Activated CD8-positive, alpha-beta memory T cell treated with anti-CD3 and anti-CD28 coated beads, Interleukin-2, amount 10 ng/mL, durations not matched to agents 7 days and 5 days (primary cell): ENCODE measurements around the gene VSIR. TPM values are rescaled to one million over a fixed set of nuclear protein-coding genes. Genes with fewer than 3 reads are reported as not detected.

Experiments
- ATAC-seq: fragments of 150-1000 bp; cut with Tn5 transposase; one replicate; pipeline ENCODE4 v1.10.0; 2021; ENCODE audit warnings: moderate library complexity
- CTCF ChIA-PET: fragments of 350-600 bp; sonication (Branson Sonifier 250); formaldehyde crosslinking; loops from one replicate; lab custom pipeline; 2021; ENCODE audit warnings: antibody characterized with exemption; lab: Charles Lee
- DNase-seq: peaks from one replicate; pipeline ENCODE4 v3.0.0-alpha.2; 2020
- H3K27ac Mint-ChIP-seq: one replicate; pipeline ENCODE4 v1.8.0; 2021; ENCODE audit warnings: mild to moderate bottlenecking, mixed read lengths
- H3K27me3 Mint-ChIP-seq: one replicate; pipeline ENCODE4 v1.8.0; 2021; ENCODE audit warnings: mixed read lengths
- H3K36me3 Mint-ChIP-seq: one replicate; pipeline ENCODE4 v1.8.0; 2021; ENCODE audit warnings: mild to moderate bottlenecking, mixed read lengths
- H3K4me1 Mint-ChIP-seq: one replicate; pipeline ENCODE4 v1.8.0; 2021; ENCODE audit warnings: mixed read lengths
- H3K4me3 Mint-ChIP-seq: one replicate; pipeline ENCODE4 v1.8.0; 2021; ENCODE audit warnings: mild to moderate bottlenecking, moderate library complexity, mixed read lengths
- H3K9me3 Mint-ChIP-seq: one replicate; pipeline ENCODE4 v1.8.0; 2022; ENCODE audit warnings: low read depth, mixed read lengths
- total RNA-seq, 2 experiments: library from RNA; stranded (reverse); gene quantifications; one replicate each; pipeline ENCODE4 v1.2.3, GENCODE V29; 2021

VSIR gene
- total RNA-seq, 2 experiments from 2014 or later = 37.8 to 68.4 TPM

- H3K36me3 Mint-ChIP-seq = no peaks in the 10 kb centered on the region
- CTCF ChIA-PET = interaction anchor here (1.2 to 5.0 kb wide), 11 partner anchors 10 to 70 kb away, joined by 3 to 40 read pairs (median 10); partner anchors contain the start of gene VSIR
- peak; percentile 45 for ATAC-seq
- peaks cover 78% of the 10 kb centered on the region for H3K4me1 Mint-ChIP-seq
- peak overlapping the region; percentile 78 for H3K27ac Mint-ChIP-seq
- H3K27me3 Mint-ChIP-seq = no peaks in the 10 kb centered on the region
- no peaks in the 10 kb centered on the region for H3K9me3 Mint-ChIP-seq
- peak; percentile 70 for DNase-seq
- peak overlapping the region; percentile 4 for H3K4me3 Mint-ChIP-seq
Measured at GRCh38 chr10:71742301-71743088, 30.8 kb downstream of the VSIR start.

DNA sequence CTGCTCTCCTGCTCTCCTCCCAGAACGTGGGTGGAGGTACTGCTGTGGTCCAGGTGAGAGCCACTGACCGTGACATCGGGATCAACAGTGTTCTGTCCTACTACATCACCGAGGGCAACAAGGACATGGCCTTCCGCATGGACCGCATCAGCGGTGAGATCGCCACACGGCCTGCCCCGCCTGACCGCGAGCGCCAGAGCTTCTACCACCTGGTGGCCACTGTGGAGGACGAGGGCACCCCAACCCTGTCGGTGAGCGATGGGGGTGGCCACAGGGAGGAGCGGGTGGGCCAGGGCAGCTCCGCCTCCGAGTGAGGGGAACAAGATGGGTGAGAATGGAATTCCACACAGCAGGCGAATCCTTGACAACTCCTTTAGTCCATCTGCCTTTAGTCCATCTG is 31.6 kb downstream of the VSIR start:
- H3K27me3 Mint-ChIP-seq = no peaks in the 10 kb centered on the region
- CTCF ChIA-PET = interaction anchor here (0.9 to 5.0 kb wide), 12 partner anchors 10 to 72 kb away, joined by 3 to 40 read pairs (median 9); partner anchors contain the start of gene VSIR
- no peaks in the 10 kb centered on the region for H3K9me3 Mint-ChIP-seq
- no peaks in the 10 kb centered on the region for H3K36me3 Mint-ChIP-seq
- peaks cover 78% of the 10 kb centered on the region for H3K4me1 Mint-ChIP-seq
- no peak for ATAC-seq
- H3K27ac Mint-ChIP-seq = peak overlapping the region; percentile 78
- no peak for DNase-seq
- no peak overlapping the region for H3K4me3 Mint-ChIP-seq

- Mint-ChIP-seq H3K36me3 (no peaks in the 10 kb centered on the region), H3K27ac (peak overlapping the region; percentile 44), H3K4me1 (peaks cover 78% of the 10 kb centered on the region), H3K9me3 (no peaks in the 10 kb centered on the region), H3K4me3 (no peak overlapping the region), H3K27me3 (no peaks in the 10 kb centered on the region)
- ATAC-seq (no peak), DNase-seq (no peak)
- CTCF ChIA-PET = interaction anchor here (0.8 to 5.0 kb wide), 11 partner anchors 8 to 73 kb away, joined by 3 to 40 read pairs (median 10); partner anchors contain the start of gene VSIR
Measured at GRCh38 chr10:71741029-71741428, 32.3 kb downstream of the VSIR start.

DNA sequence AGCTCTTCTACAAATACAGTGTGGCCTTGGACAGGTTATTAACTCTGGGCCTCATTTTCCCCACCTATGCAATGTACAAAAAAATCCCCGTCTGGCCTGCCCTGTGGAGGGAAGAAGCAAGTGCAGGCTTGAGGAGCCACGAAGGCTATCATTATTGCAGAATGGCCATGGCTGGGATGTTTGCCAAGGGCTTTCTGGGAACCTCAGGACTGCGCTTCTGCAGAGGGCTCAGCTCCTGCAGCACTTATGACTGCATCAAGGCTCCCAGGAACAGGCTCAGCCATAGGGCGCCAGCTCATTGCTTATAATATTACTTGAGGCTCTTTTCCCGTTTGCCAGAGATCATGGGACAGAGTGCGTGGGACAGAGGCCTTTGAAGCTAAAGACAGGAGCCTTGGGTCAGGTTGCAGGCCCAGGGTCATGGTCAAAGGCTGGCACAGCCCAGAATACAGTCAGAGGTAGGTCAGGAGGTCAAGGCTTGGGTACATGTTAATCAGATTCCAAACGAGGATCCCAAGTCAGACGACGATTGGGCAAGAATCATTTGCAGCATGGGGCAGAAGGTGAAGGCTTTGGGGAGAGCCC is 33.2 kb downstream of the VSIR start:
- DNase-seq = no peak
- H3K4me3 Mint-ChIP-seq = no peak overlapping the region

GRCh38 chr10:71739358-71739900 is 33.9 kb downstream of the VSIR start:
- DNase-seq (no peak), ATAC-seq (no peak)
- CTCF ChIA-PET = interaction anchor here (0.8 to 5.0 kb wide), 4 partner anchors 8 to 15 kb away, joined by 3 to 40 read pairs (median 32); no protein-coding TSS in a partner anchor
- H3K4me3 Mint-ChIP-seq = no peak overlapping the region
- peaks cover 82% of the 10 kb centered on the region for H3K4me1 Mint-ChIP-seq
- no peaks in the 10 kb centered on the region for H3K9me3 Mint-ChIP-seq
- H3K27ac Mint-ChIP-seq = no peak overlapping the region
- H3K36me3 Mint-ChIP-seq = no peaks in the 10 kb centered on the region
- H3K27me3 Mint-ChIP-seq = no peaks in the 10 kb centered on the region

More for the DNA sequence above, 33.2 kb downstream of the VSIR start:
- CTCF ChIA-PET = interaction anchor here (0.8 to 5.0 kb wide), 5 partner anchors 9 to 32 kb away, joined by 3 to 40 read pairs (median 35); partner anchors contain the start of gene VSIR
- Mint-ChIP-seq H3K4me1 (peaks cover 79% of the 10 kb centered on the region), H3K36me3 (no peaks in the 10 kb centered on the region), H3K27me3 (no peaks in the 10 kb centered on the region), H3K9me3 (no peaks in the 10 kb centered on the region), H3K27ac (peak overlapping the region; percentile 4)
- no peak for ATAC-seq

DNA sequence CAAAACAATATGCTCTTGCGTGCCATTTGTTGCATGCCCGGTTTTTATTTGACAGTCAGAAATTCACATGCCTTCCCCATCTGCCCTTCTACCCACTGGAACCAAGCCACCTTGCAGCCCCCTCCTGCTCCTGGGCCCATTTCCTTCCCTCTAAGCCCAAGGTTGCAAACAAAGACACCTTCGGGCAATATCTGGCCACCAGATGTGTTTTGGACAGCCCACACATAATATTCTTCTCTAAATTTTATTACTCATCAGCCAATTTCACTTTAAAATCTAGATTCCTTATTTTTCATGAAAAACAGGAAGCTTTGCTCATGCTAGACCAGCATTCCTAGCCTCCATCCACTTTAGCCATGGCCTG is 35.5 kb downstream of the VSIR start:
- Mint-ChIP-seq H3K27me3 (no peaks in the 10 kb centered on the region), H3K4me1 (peaks cover 78% of the 10 kb centered on the region), H3K36me3 (no peaks in the 10 kb centered on the region), H3K27ac (no peak overlapping the region), H3K4me3 (no peak overlapping the region), H3K9me3 (no peaks in the 10 kb centered on the region)
- ATAC-seq = no peak
- CTCF ChIA-PET = interaction anchor here (1.4 to 4.8 kb wide), 4 partner anchors 11 to 36 kb away, joined by 4 to 27 read pairs (median 10); partner anchors contain the start of gene VSIR
- DNase-seq = no peak

DNA sequence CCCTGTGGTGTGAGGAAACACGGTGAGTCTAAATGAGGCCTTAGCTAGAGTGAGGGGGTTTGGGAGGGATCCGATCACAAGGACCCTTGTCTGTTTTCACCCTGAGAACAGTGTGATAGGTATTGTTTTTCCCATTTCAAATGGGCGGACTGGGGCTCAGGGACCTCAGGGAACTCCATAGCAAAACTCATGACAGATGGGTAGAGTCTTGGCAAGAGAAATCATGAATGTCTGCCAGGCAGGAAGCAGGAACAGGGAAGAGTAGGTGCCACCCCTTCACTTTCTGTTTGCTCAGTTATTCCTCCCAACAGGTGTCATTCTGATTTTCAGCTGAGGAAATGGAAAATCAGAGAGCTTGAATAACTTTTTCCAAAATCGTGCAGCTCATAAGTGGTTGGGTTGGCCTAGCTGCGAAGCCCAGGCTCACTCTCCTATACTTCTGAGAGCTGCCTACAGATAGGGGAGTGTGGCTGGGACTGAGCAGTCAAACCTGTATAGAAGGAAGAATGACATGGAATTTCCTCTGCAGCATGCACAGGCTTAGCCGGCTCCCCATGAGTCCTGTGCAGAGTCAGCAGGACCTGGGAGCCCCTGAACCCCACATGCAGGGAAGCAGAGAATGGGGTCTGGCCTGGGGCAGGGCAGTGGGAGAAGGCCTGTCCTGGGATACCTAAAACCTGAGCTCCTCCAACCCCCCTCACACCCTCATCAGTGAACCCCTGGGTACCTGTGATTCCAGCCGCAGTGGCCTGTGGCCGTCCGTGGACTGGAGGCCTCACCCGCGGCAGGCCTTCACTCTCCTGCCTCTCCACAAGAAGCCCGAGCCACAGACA is 36.1 kb downstream of the VSIR start:
- Mint-ChIP-seq H3K27ac (peak overlapping the region; percentile 84), H3K9me3 (no peaks in the 10 kb centered on the region), H3K4me3 (no peak overlapping the region), H3K4me1 (peaks cover 78% of the 10 kb centered on the region), H3K27me3 (no peaks in the 10 kb centered on the region), H3K36me3 (no peaks in the 10 kb centered on the region)
- ATAC-seq (no peak), DNase-seq (no peak)
- CTCF ChIA-PET = interaction anchor here (1.1 to 4.8 kb wide), 5 partner anchors 11 to 36 kb away, joined by 4 to 27 read pairs (median 7); partner anchors contain the start of gene VSIR

DNA sequence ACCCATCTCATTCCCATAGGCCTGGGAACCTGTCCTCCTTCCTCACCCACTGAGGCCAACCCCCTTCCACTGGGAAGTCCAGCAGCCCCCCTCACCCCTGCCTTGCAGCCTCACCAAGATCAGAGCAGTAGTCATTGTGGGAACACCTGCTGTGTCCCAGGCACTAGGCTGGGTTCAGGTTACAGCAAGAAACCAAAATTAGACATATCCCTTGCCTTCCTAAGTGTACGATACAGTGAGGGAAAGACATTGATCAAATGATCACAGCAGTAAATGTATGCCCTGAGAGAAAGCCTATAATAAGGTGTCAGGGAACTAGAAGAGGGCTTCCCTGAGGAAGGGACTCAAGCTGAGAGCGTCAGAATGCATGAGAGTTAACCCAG is 36.8 kb downstream of the VSIR start:
- Mint-ChIP-seq H3K4me3 (no peak overlapping the region), H3K9me3 (no peaks in the 10 kb centered on the region), H3K27me3 (no peaks in the 10 kb centered on the region), H3K27ac (peak overlapping the region; percentile 84), H3K4me1 (peaks cover 78% of the 10 kb centered on the region), H3K36me3 (no peaks in the 10 kb centered on the region)
- CTCF ChIA-PET = interaction anchor here (1.1 to 4.8 kb wide), 5 partner anchors 10 to 36 kb away, joined by 5 to 27 read pairs (median 9); partner anchors contain the start of gene VSIR
- peak; percentile 14 for ATAC-seq
- no peak for DNase-seq

GRCh38 chr10:71735709-71736569 is 37.4 kb downstream of the VSIR start:
- H3K4me3 Mint-ChIP-seq = peak overlapping the region; percentile 21
- no peaks in the 10 kb centered on the region for H3K9me3 Mint-ChIP-seq
- peaks cover 78% of the 10 kb centered on the region for H3K4me1 Mint-ChIP-seq
- H3K27ac Mint-ChIP-seq = peak overlapping the region; percentile 84
- ATAC-seq (peak; percentile 78), DNase-seq (peak; percentile 79)
- CTCF ChIA-PET = interaction anchor here (0.5 to 4.8 kb wide), 7 partner anchors 10 to 163 kb away, joined by 4 to 27 read pairs (median 5); partner anchors contain the start of gene VSIR
- no peaks in the 10 kb centered on the region for H3K27me3 Mint-ChIP-seq
- H3K36me3 Mint-ChIP-seq = no peaks in the 10 kb centered on the region

GRCh38 chr10:71734797-71735196 is 38.5 kb downstream of the VSIR start:
- CTCF ChIA-PET = interaction anchor here (0.6 to 4.8 kb wide), 4 partner anchors 8 to 1564 kb away, joined by 3 to 27 read pairs (median 6); partner anchors contain the start of gene VSIR
- ATAC-seq = no peak
- H3K36me3 Mint-ChIP-seq = no peaks in the 10 kb centered on the region
- peaks cover 78% of the 10 kb centered on the region for H3K4me1 Mint-ChIP-seq
- no peak overlapping the region for H3K4me3 Mint-ChIP-seq
- H3K27ac Mint-ChIP-seq = peak overlapping the region; percentile 84
- H3K27me3 Mint-ChIP-seq = no peaks in the 10 kb centered on the region
- DNase-seq = no peak
- no peaks in the 10 kb centered on the region for H3K9me3 Mint-ChIP-seq

DNA sequence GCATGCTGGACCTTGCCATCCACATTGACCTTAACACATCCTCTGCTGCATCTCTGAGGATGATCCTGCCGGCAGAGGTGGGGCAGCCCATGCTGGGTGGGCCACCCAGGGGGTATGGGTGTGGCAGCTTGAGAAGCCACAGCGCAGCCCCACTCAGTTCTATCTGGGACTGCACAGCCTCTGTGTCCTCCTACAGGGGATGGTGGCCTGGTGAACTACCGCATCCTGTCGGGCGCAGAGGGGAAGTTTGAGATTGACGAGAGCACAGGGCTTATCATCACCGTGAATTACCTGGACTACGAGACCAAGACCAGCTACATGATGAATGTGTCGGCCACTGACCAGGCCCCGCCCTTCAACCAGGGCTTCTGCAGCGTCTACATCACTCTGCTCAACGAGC is 41.5 kb downstream of the VSIR start:
- Mint-ChIP-seq H3K4me3 (no peak overlapping the region), H3K9me3 (no peaks in the 10 kb centered on the region), H3K36me3 (no peaks in the 10 kb centered on the region), H3K27me3 (no peaks in the 10 kb centered on the region), H3K4me1 (peaks cover 94% of the 10 kb centered on the region), H3K27ac (no peak overlapping the region)
- ATAC-seq (no peak), DNase-seq (peak; percentile 72)
- CTCF ChIA-PET = interaction anchor here (1.2 to 7.3 kb wide), 8 partner anchors 10 to 80 kb away, joined by 3 to 40 read pairs (median 24); partner anchors contain the start of gene VSIR
